ENCODE measurements around the gene CDC42BPG. TPM values are rescaled to one million over a fixed set of nuclear protein-coding genes. Genes with fewer than 3 reads are reported as not detected.

CDC42BPG gene
- total and polyA plus RNA-seq, 10 of the 15 experiments (the other 5 are each of a cell fraction or from before 2014, with no cell fraction given): 0.02 to 1.3 (median 0.09) TPM; not detected in 1

GRCh38 chr11:64802370-64803157 is 41.9 kb downstream of the CDC42BPG start (continued):
- TF ChIP-seq NKRF (conservative IDR thresholded peaks at IDR 0.05) (peak; percentile 43; the same call in 1 of the 2 replicates), PML (IDR thresholded peaks at IDR 0.05; ENCODE audit: low read length) (no peak), DPF2 (IDR thresholded peaks at IDR 0.05) (peak; percentile 16; the same call in 1 of the 2 replicates), ZNF687 (IDR thresholded peaks at IDR 0.05) (0 out of 2 replicates have a peak, but pooled peaks have one; percentile 27), MYB (IDR thresholded peaks at IDR 0.05; ENCODE audit: borderline replicate concordance, low read depth, low read length) (no peak), BCL3 (IDR thresholded peaks at IDR 0.05; ENCODE audit: borderline replicate concordance, insufficient read depth, low read depth, low read length, poor library complexity, severe bottlenecking) (no peak), MEF2B (IDR thresholded peaks at IDR 0.05; ENCODE audit: partially characterized antibody, poor library complexity, severe bottlenecking) (peak; percentile 81), CUX1 (IDR thresholded peaks at IDR 0.05; ENCODE audit: insufficient replicate concordance, low read depth, low read length) (no peak), MYC (IDR thresholded peaks at IDR 0.05; ENCODE audit: insufficient read depth, insufficient read length, insufficient replicate concordance, low read length, severe bottlenecking) (peak; percentile 37), IRF4 (IDR thresholded peaks at IDR 0.05; ENCODE audit: low read depth, low read length) (0 out of 2 replicates have a peak, but pooled peaks have one; percentile 18), E2F8 (IDR thresholded peaks at IDR 0.05; ENCODE audit: low read depth, partially characterized antibody) (no peak)
